CD4-positive, alpha-beta T cell (primary cell): ENCODE measurements around the gene SLC7A6. TPM values are rescaled to one million over a fixed set of nuclear protein-coding genes. Genes with fewer than 3 reads are reported as not detected.

ENCODE experiments used
- ATAC-seq: fragments of 200-7000 bp; cut with Tn5 transposase; one replicate; pipeline ENCODE4 v1.10.0; 2022; ENCODE audit warnings: mild to moderate bottlenecking; ENCODE audit not compliant: poor library complexity
- CTCF ChIA-PET: fragments of 350-600 bp; sonication (Branson Sonifier 250); formaldehyde crosslinking; loops from one replicate; lab custom pipeline; 2021; ENCODE audit warnings: antibody characterized with exemption, inconsistent platforms; lab: Charles Lee
- POLR2A ChIA-PET: fragments of 350-600 bp; sonication (Branson Sonifier 250); formaldehyde crosslinking; loops from one replicate; lab custom pipeline; 2021; ENCODE audit warnings: antibody characterized with exemption, inconsistent platforms; lab: Charles Lee
- DNase-seq, 14 experiments: peaks; one replicate each; pipeline ENCODE4 v3.0.0-alpha.2; 2013 to 2020; ENCODE audit warnings: mixed read lengths in 2 of 14
- H3K27ac ChIP-seq, 2 donors: one replicate each; pipeline versions ENCODE4 v1.5.1 to v1.7.0; 2013; ENCODE audit warnings: low read length in 2 of 2, low read depth in 1 of 2, mild to moderate bottlenecking in 1 of 2
- H3K27me3 ChIP-seq, 2 experiments: 1 replicate in 1 of 2; 2 replicates in 1 of 2; pipeline versions ENCODE4 v1.6.1 to v1.7.0; 2013; ENCODE audit warnings: low read length in 2 of 2, control low read depth in 1 of 2, mild to moderate bottlenecking in 1 of 2, moderate library complexity in 1 of 2; ENCODE audit not compliant: insufficient read depth in 2 of 2, control insufficient read depth in 1 of 2
- H3K36me3 ChIP-seq: one replicate; pipeline ENCODE4 v1.6.1; 2013; ENCODE audit warnings: low read length, control low read depth; ENCODE audit not compliant: insufficient read depth
- H3K4me1 ChIP-seq: one replicate; pipeline ENCODE4 v1.6.1; 2013; ENCODE audit warnings: low read length, control low read depth; ENCODE audit not compliant: insufficient read depth
- H3K4me3 ChIP-seq: one replicate; pipeline ENCODE4 v1.5.1; 2013; ENCODE audit warnings: mild to moderate bottlenecking, low read length, moderate library complexity
- H3K9me3 ChIP-seq, 2 experiments: 1 replicate in 1 of 2; 2 replicates in 1 of 2; pipeline versions ENCODE4 v1.6.1 to v1.7.0; 2013; ENCODE audit warnings: low read length in 2 of 2, mild to moderate bottlenecking in 2 of 2, control low read depth in 1 of 2, moderate library complexity in 1 of 2; ENCODE audit not compliant: control insufficient read depth in 1 of 2, insufficient read depth in 1 of 2
- H3K27ac Mint-ChIP-seq: one replicate; pipeline ENCODE4 v1.8.0; 2020; ENCODE audit warnings: mixed read lengths
- H3K27me3 Mint-ChIP-seq: one replicate; pipeline ENCODE4 v1.8.0; 2021; ENCODE audit warnings: mixed read lengths
- H3K36me3 Mint-ChIP-seq: one replicate; pipeline ENCODE4 v1.8.0; 2021; ENCODE audit warnings: low read depth, mixed read lengths
- H3K4me1 Mint-ChIP-seq: one replicate; pipeline ENCODE4 v1.8.0; 2021; ENCODE audit warnings: low read depth, mixed read lengths
- H3K4me3 Mint-ChIP-seq: one replicate; pipeline ENCODE4 v1.8.0; 2020; ENCODE audit warnings: mild to moderate bottlenecking, mixed read lengths
- H3K9me3 Mint-ChIP-seq: one replicate; pipeline ENCODE4 v1.8.0; 2020; ENCODE audit warnings: mixed read lengths
- CTCF ChIP-seq: fragments of 200-600 bp; IDR thresholded peaks from one replicate; pipeline ENCODE4 v1.8.0; 2022; ENCODE audit warnings: antibody characterized with exemption, mild to moderate bottlenecking
- intact Hi-C, 2 experiments: fragments of 100-400 bp; cut with DNase I in 1 of 2; cut with micrococcal nuclease in 1 of 2; formaldehyde crosslinking; loops; one replicate each; pipeline versions ENCODE4 v1.15.1 to v1.9.0; 2023 to 2025; cut with DNase I, micrococcal nuclease
- total RNA-seq, 174 experiments: library from RNA in 2 of 174; stranded (reverse) in 2 of 174; gene quantifications; one replicate each; pipeline ENCODE4 v1.2.3 and lab custom pipeline; 2021 to 2026

SLC7A6 gene
- total RNA-seq, 2 experiments from 2014 or later = 187 to 197 TPM

DNA sequence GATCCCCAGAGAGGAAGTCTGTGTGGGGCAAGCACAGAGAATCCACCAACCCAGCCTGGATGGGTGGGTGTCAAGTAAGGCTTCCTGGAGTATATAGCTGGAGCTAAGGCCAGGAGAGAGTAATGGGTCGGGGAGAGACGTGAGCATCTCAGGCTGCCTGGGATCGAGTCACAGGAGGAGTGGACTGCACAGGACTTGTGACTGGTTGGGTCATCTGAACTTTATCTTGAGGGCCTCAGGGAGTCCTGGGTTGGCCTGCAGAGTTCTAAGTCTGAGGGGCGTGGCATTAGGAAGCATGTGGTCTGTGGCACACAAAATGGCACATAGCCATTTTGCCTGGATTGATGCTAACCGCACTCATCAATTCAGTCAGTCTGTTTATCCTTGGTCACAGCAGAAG, 17.7 kb upstream of the SLC7A6 start:
- Mint-ChIP-seq H3K9me3 (no peaks in the 10 kb centered on the region), H3K4me1 (peaks cover 17% of the 10 kb centered on the region), H3K27me3 (no peaks in the 10 kb centered on the region), H3K36me3 (peaks cover 19% of the 10 kb centered on the region), H3K27ac (no peak overlapping the region), H3K4me3 (peak overlapping the region; percentile 99)
- peak in 2 of 14 experiments; percentile 0 to 20 for DNase-seq
- ChIA-PET CTCF (no interaction called here), POLR2A (interaction anchor here (1.7 to 2.5 kb wide), 3 partner anchors 11 to 17 kb away, joined by 5 to 13 read pairs (median 5); partner anchors contain the start of gene SLC7A6)
- no peak overlapping the region for H3K27ac ChIP-seq
- H3K4me1 ChIP-seq = peaks cover 29% of the 10 kb centered on the region
- intact Hi-C loops = loop anchor here in 1 of 2 experiments (10.0 kb wide), 1 partner anchor 198 kb away; the partner anchor contains the start of gene SMPD3
- no peak for ATAC-seq
- H3K4me3 ChIP-seq = no peak overlapping the region
- TF ChIP-seq CTCF = no peak
- H3K27me3 ChIP-seq = no peaks in the 10 kb centered on the region
- no peaks in the 10 kb centered on the region for H3K9me3 ChIP-seq
- peaks cover 3% of the 10 kb centered on the region for H3K36me3 ChIP-seq

DNA sequence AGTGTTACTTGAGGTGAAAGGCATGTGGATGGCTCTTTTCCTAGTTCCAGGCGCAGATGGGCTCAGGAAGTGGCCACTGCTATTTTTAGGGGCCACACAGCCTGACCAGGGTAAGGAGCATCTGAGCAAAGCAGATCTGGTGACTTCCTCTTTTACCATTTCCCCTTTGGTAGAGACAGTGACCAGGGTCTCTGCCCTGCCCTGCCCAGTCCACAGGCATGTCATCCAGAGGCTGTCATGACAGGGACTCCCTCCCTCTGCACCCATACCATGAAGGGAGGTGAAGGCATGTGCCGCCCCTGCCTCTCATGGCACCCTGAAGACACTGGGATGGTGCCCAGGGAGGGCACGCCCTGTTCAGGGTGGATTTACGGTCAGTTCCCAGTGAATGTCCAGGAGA, 16.9 kb upstream of the SLC7A6 start:
- H3K9me3 Mint-ChIP-seq = no peaks in the 10 kb centered on the region
- ATAC-seq (no peak), DNase-seq (peak in 2 of 14 experiments; percentile 1 to 40)
- Histone ChIP-seq H3K27ac (no peak overlapping the region), H3K9me3 (no peaks in the 10 kb centered on the region), H3K27me3 (no peaks in the 10 kb centered on the region), H3K4me3 (no peak overlapping the region), H3K36me3 (peaks cover 3% of the 10 kb centered on the region), H3K4me1 (peaks cover 29% of the 10 kb centered on the region)
- CTCF ChIA-PET = no interaction called here
- no peaks in the 10 kb centered on the region for H3K27me3 Mint-ChIP-seq
- intact Hi-C loops = loop anchor here in 1 of 2 experiments (10.0 kb wide), 1 partner anchor 197 kb away; the partner anchor contains the start of gene SMPD3
- H3K4me1 Mint-ChIP-seq = peaks cover 17% of the 10 kb centered on the region
- no peak for TF ChIP-seq CTCF
- POLR2A ChIA-PET = interaction anchor here (1.7 kb wide), 1 partner anchor 17 kb away, joined by 5 read pairs; the partner anchor contains the start of gene SLC7A6
- no peak overlapping the region for H3K27ac Mint-ChIP-seq
- peaks cover 26% of the 10 kb centered on the region for H3K36me3 Mint-ChIP-seq
- H3K4me3 Mint-ChIP-seq = no peak overlapping the region

GRCh38 chr16:68247932-68248331, 16.4 kb upstream of the SLC7A6 start:
- Mint-ChIP-seq H3K4me3 (peak overlapping the region; percentile 48), H3K4me1 (peaks cover 17% of the 10 kb centered on the region), H3K36me3 (peaks cover 27% of the 10 kb centered on the region), H3K9me3 (no peaks in the 10 kb centered on the region), H3K27me3 (no peaks in the 10 kb centered on the region), H3K27ac (no peak overlapping the region)
- Histone ChIP-seq H3K27me3 (no peaks in the 10 kb centered on the region), H3K4me1 (peaks cover 29% of the 10 kb centered on the region), H3K9me3 (no peaks in the 10 kb centered on the region), H3K27ac (no peak overlapping the region), H3K36me3 (peaks cover 8% of the 10 kb centered on the region), H3K4me3 (no peak overlapping the region)
- ATAC-seq (no peak), DNase-seq (no peak)
- no peak for TF ChIP-seq CTCF
- ChIA-PET POLR2A (interaction anchor here (0.6 kb wide), 1 partner anchor 625 kb away, joined by 3 read pairs; no protein-coding TSS in a partner anchor), CTCF (no interaction called here)
- intact Hi-C loops = loop anchor here in 1 of 2 experiments (10.0 kb wide), 1 partner anchor 197 kb away; the partner anchor contains the start of gene SMPD3
